Astrocyte (in vitro differentiated cells and primary cell): ENCODE results near the gene MAEA.

Experiments used
- EZH2 ChIP-seq: IDR thresholded peaks from 2 replicates; pipeline ENCODE4 v1.6.1; 2012; ENCODE audit warnings: mild to moderate bottlenecking, low read length, inconsistent platforms; ENCODE audit not compliant: insufficient read depth
- TF ChIP-seq, protein P1 (sequence below): IDR thresholded peaks from 2 replicates; pipeline ENCODE4 v1.5.1; 2011; ENCODE audit warnings: low read depth, mild to moderate bottlenecking, inconsistent platforms, low read length, moderate library complexity; ENCODE audit not compliant: insufficient read depth

DNA sequence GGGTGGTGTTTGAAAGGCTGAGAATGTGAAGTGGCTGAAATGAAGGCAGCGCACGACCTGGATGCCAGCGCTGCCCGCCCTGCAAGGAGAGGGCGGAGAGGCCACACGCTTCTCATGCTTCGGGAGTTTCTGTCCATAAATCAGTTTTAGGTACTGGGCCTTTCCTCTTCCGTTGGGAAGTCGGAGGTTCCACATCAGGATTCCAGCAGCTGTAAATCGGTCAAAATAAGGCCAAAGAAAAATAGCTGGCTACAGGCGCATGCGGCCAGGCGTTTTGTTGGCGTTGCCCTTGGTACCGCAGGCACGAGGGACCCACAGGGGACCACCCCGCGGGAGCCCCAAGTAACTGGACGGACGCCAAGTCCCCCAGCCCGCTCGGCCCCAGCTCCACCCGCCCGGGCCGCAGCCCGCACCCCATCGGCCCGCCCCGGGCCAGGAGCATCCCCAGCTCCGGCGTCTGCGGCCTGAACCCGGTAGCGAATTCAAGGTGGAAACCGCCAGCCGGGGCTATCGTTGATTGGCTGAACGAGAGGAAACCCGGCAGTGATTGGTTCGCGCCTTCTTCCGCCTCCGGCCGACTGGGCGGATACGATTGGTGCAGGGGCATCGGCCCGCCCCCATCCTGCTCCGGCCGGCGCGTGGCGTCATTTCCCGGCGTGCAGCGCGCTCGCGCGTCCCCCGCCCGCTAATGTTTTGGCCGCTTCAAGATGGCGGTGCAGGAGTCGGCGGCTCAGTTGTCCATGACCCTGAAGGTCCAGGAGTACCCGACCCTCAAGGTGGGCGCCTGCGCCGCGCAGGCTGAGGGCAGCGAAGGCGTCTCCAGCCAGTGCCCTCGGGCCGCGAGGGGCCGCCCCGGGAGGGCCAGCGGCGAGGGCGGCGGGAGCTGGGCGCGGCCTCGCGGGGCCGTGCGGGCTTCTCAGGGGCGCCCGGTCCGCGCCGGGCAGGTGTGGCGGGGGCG is at the start of gene MAEA:
- TF ChIP-seq, protein P1, sequence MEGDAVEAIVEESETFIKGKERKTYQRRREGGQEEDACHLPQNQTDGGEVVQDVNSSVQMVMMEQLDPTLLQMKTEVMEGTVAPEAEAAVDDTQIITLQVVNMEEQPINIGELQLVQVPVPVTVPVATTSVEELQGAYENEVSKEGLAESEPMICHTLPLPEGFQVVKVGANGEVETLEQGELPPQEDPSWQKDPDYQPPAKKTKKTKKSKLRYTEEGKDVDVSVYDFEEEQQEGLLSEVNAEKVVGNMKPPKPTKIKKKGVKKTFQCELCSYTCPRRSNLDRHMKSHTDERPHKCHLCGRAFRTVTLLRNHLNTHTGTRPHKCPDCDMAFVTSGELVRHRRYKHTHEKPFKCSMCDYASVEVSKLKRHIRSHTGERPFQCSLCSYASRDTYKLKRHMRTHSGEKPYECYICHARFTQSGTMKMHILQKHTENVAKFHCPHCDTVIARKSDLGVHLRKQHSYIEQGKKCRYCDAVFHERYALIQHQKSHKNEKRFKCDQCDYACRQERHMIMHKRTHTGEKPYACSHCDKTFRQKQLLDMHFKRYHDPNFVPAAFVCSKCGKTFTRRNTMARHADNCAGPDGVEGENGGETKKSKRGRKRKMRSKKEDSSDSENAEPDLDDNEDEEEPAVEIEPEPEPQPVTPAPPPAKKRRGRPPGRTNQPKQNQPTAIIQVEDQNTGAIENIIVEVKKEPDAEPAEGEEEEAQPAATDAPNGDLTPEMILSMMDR: no peak
- TF ChIP-seq EZH2: no peak
